DOHH2 (cell line): ENCODE results near the gene SMYD2.

Source experiments
- H3F3A ChIP-seq: fragments of 200-600 bp; sonication (generic), shearing (Covaris generic); 2 replicates; pipeline ENCODE4 v1.6.0; 2016; ENCODE audit warnings: antibody characterized with exemption, mild to moderate bottlenecking; ENCODE audit not compliant: control insufficient read depth, insufficient read depth
- H3K27ac ChIP-seq: fragments of 200-600 bp; sonication (generic); 2 replicates; pipeline ENCODE4 v1.5.1; 2014; ENCODE audit warnings: low read depth, mild to moderate bottlenecking, low read length, moderate library complexity
- H3K27me3 ChIP-seq: fragments of 200-600 bp; sonication (generic); 2 replicates; pipeline ENCODE4 v1.6.1; 2014; ENCODE audit warnings: mild to moderate bottlenecking, low read length, mixed read lengths; ENCODE audit not compliant: control insufficient read depth
- H3K36me3 ChIP-seq: fragments of 200-600 bp; sonication (generic); 2 replicates; pipeline ENCODE4 v1.6.1; 2014; ENCODE audit warnings: mild to moderate bottlenecking, low read length, moderate library complexity, mixed read lengths; ENCODE audit not compliant: control insufficient read depth
- H3K4me1 ChIP-seq: fragments of 200-600 bp; sonication (generic); 2 replicates; pipeline ENCODE4 v1.6.1; 2014; ENCODE audit warnings: mild to moderate bottlenecking, low read length, mixed read lengths; ENCODE audit not compliant: control insufficient read depth
- H3K4me2 ChIP-seq: fragments of 200-600 bp; sonication (generic); 2 replicates; pipeline ENCODE4 v1.6.0; 2014; ENCODE audit warnings: mild to moderate bottlenecking, low read length, moderate library complexity
- H3K4me3 ChIP-seq: fragments of 200-600 bp; sonication (generic); 2 replicates; pipeline ENCODE4 v1.5.1; 2014; ENCODE audit warnings: mild to moderate bottlenecking, low read length, mixed read lengths
- H3K79me2 ChIP-seq: fragments of 200-600 bp; sonication (generic); 2 replicates; pipeline ENCODE4 v1.6.1; 2014; ENCODE audit warnings: mild to moderate bottlenecking, low read length, mixed read lengths; ENCODE audit not compliant: control insufficient read depth
- H3K9me2 ChIP-seq: fragments of 200-600 bp; sonication (generic); replicated peaks from 2 replicates; pipeline ENCODE4 v1.6.1; 2014; ENCODE audit warnings: mild to moderate bottlenecking, low read length, mixed read lengths; ENCODE audit not compliant: control insufficient read depth
- H3K9me3 ChIP-seq: fragments of 200-600 bp; sonication (generic); 2 replicates; pipeline ENCODE4 v1.6.1; 2014; ENCODE audit warnings: antibody characterized with exemption, low read length, mixed read lengths; ENCODE audit not compliant: control insufficient read depth, insufficient read depth
- H4K20me1 ChIP-seq: fragments of 200-600 bp; sonication (generic); 2 replicates; pipeline ENCODE4 v1.6.0; 2014; ENCODE audit warnings: low read depth, mild to moderate bottlenecking, antibody characterized with exemption, low read length, moderate library complexity; ENCODE audit not compliant: control insufficient read depth, insufficient read depth
- EZH2phosphoT487 ChIP-seq: fragments of 200-600 bp; sonication (generic); IDR thresholded peaks from 2 replicates; pipeline ENCODE4 v1.6.1; 2017; ENCODE audit warnings: borderline replicate concordance, mild to moderate bottlenecking, antibody characterized with exemption, low read length, moderate library complexity, mixed read lengths
- TF ChIP-seq, protein P1 (sequence below): fragments of 200-600 bp; sonication (generic); IDR thresholded peaks from one replicate; pipeline ENCODE4 v1.5.1; 2014; ENCODE audit warnings: antibody characterized with exemption, mild to moderate bottlenecking, low read depth, low read length; ENCODE audit not compliant: poor library complexity, severe bottlenecking

The SMYD2 gene

DNA sequence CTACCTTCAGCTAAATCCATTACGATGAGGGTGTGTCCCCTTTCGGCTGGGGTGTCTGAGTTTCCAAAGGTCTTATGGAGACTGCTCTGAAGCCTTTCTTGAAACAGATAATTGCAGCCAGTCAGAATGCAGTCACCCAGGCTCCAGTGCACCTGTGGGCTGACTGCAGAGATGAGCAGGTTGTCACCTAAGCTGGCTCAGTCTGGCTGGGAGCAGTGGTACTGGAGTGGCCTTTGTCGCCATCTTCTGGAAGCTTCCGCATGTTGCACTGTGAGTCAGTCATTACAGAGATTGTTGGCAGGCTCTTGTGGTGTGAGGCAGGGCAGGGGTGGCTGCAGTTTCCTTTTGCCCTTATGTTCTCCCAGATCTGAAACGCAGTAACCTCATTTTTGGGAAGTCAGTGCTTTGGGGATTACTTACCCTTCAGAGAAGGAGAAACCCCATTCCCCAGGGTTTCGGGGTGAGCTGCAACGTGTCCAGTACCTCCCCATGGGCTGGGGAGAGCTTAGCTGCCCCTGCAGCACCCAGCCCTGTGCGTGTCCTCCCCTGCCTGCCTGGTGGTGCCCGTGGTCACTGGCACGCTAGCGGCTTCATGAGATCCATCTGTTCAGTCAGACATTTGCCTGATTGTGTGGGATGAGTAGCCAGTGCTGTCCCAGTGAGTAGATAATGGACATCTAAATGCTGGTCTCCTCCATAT is 48.0 kb downstream of the SMYD2 start:
- Histone ChIP-seq H4K20me1 (no peaks in the 10 kb centered on the region), H3K4me3 (no peak overlapping the region), H3K9me2 (no peaks in the 10 kb centered on the region), H3K9me3 (no peaks in the 10 kb centered on the region), H3K27ac (no peak overlapping the region), H3K36me3 (peaks cover 3% of the 10 kb centered on the region; the same call in 1 of the 2 replicates), H3K27me3 (no peaks in the 10 kb centered on the region), H3K4me2 (no peak overlapping the region), H3K4me1 (no peaks in the 10 kb centered on the region), H3K79me2 (no peaks in the 10 kb centered on the region), H3F3A (no peaks in the 10 kb centered on the region)
- TF ChIP-seq, protein P1, sequence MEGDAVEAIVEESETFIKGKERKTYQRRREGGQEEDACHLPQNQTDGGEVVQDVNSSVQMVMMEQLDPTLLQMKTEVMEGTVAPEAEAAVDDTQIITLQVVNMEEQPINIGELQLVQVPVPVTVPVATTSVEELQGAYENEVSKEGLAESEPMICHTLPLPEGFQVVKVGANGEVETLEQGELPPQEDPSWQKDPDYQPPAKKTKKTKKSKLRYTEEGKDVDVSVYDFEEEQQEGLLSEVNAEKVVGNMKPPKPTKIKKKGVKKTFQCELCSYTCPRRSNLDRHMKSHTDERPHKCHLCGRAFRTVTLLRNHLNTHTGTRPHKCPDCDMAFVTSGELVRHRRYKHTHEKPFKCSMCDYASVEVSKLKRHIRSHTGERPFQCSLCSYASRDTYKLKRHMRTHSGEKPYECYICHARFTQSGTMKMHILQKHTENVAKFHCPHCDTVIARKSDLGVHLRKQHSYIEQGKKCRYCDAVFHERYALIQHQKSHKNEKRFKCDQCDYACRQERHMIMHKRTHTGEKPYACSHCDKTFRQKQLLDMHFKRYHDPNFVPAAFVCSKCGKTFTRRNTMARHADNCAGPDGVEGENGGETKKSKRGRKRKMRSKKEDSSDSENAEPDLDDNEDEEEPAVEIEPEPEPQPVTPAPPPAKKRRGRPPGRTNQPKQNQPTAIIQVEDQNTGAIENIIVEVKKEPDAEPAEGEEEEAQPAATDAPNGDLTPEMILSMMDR = peak; percentile 83
- TF ChIP-seq EZH2phosphoT487 = no peak

DNA sequence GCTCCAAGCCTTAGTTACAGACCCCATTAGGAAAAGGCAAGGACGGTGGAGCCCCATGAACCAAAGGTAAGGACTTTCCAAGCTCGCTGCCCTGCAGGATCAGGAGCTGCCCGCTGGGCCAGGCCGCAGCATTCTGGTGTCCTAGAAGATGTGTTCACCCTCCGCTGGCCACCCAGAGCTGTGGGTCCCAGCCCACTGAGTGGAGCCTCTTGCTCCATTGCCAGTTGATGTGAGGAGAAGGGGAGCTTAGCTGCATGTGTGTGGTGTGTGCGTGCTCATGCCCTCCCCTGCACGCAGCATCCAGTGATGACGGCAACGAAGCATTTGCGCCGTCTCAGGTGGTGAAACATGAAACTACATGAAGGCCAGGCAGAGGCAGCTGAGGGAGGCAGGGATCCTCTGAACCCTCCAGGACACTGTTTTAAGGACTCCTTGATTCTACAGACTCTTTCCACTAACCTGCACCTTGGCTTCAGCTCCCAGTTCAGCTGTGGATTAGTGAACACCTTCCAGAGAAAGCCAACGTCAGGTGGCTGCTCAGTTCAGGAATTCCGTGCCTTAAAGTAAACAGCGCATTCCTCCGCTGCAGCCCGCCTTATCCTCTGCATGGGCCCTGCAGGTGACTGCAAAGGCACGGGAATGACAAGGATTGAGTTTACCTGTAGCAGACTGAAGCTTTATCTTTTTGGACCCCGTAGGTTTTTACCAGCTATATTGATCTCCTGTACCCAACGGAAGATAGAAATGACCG is 48.7 kb downstream of the SMYD2 start:
- no peaks in the 10 kb centered on the region for H3K27me3 ChIP-seq
- peaks cover 3% of the 10 kb centered on the region; the same call in 1 of the 2 replicates for H3K36me3 ChIP-seq
- H3K9me2 ChIP-seq = no peaks in the 10 kb centered on the region
- no peak overlapping the region for H3K4me2 ChIP-seq
- no peaks in the 10 kb centered on the region for H3F3A ChIP-seq
- no peaks in the 10 kb centered on the region for H3K9me3 ChIP-seq
- H3K79me2 ChIP-seq = no peaks in the 10 kb centered on the region
- H3K4me3 ChIP-seq = no peak overlapping the region
- no peak for TF ChIP-seq EZH2phosphoT487
- TF ChIP-seq, protein P1 = no peak
- no peak overlapping the region for H3K27ac ChIP-seq
- H4K20me1 ChIP-seq = no peaks in the 10 kb centered on the region
- no peaks in the 10 kb centered on the region for H3K4me1 ChIP-seq

DNA sequence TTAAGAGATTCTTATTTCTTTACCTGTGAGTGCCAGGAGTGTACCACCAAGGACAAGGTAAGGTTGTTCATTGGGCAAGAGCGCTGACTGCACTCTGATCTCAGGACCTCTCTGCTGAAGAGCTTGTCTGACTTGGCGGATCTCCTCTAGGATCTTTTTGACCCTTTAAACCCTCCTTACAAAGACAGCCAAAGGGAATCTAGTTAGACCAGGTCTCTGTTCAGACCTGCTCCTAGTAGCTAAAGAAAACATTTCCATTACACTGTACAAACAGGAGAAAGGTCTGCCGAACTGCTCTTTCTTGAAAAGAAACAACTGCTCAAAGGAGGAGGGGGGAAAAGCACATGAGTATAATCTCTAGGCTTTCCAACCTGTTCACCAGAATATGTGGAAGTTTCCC is 49.3 kb downstream of the SMYD2 start:
- Histone ChIP-seq H3K9me3 (no peaks in the 10 kb centered on the region), H3K4me3 (no peak overlapping the region), H3K79me2 (no peaks in the 10 kb centered on the region), H4K20me1 (no peaks in the 10 kb centered on the region), H3K4me2 (no peak overlapping the region), H3F3A (no peaks in the 10 kb centered on the region), H3K27me3 (no peaks in the 10 kb centered on the region), H3K4me1 (no peaks in the 10 kb centered on the region), H3K9me2 (no peaks in the 10 kb centered on the region), H3K36me3 (peaks cover 3% of the 10 kb centered on the region; the same call in 1 of the 2 replicates), H3K27ac (no peak overlapping the region)
- TF ChIP-seq, protein P1 = no peak
- no peak for TF ChIP-seq EZH2phosphoT487
